ENCODE measurements around the gene TRAPPC2L. TPM values are rescaled to one million over a fixed set of nuclear protein-coding genes. Genes with fewer than 3 reads are reported as not detected.
"Not testable (repeated sequence)": the region's sequence is repeated elsewhere in the genome, so short reads cannot be mapped to it uniquely, and the experiment has no call there.

The TRAPPC2L gene
- total RNA-seq, 1 donor from 2014 or later, result 43.9 TPM

- H3K27ac ChIP-seq, result peak overlapping the region; percentile 51
- peaks cover 4% of the 10 kb centered on the region for H3K4me1 ChIP-seq
- no peak for TF ChIP-seq CTCF (IDR thresholded peaks at IDR 0.05)
- no peaks in the 10 kb centered on the region for H3K27me3 ChIP-seq
- H3K4me3 ChIP-seq, result no peak overlapping the region
- DNase-seq (no peak), ATAC-seq (no peak)
- intact Hi-C loops (cut with DNase I), result no loop called here
- peaks cover 6% of the 10 kb centered on the region for H3K36me3 ChIP-seq
- H3K9me3 ChIP-seq, result no peaks in the 10 kb centered on the region
Measured at GRCh38 chr16:88888461-88889387, 31.8 kb downstream of the TRAPPC2L start.

GRCh38 chr16:88889702-88890352, 32.9 kb downstream of the TRAPPC2L start:
- H3K27ac ChIP-seq; H3K9me3 ChIP-seq; H3K4me1 ChIP-seq; intact Hi-C loops (cut with DNase I); ATAC-seq; H3K4me3 ChIP-seq; DNase-seq; H3K27me3 ChIP-seq; H3K36me3 ChIP-seq: not testable (repeated sequence)

GRCh38 chr16:88891083-88891482, 34.2 kb downstream of the TRAPPC2L start:
- Histone ChIP-seq H3K27ac (no peak overlapping the region), H3K9me3 (no peaks in the 10 kb centered on the region), H3K4me1 (peaks cover 1% of the 10 kb centered on the region), H3K36me3 (no peaks in the 10 kb centered on the region), H3K27me3 (no peaks in the 10 kb centered on the region), H3K4me3 (no peak overlapping the region)
- ATAC-seq (no peak), DNase-seq (no peak)
- intact Hi-C loops (cut with DNase I), result no loop called here
- no peak for TF ChIP-seq CTCF (IDR thresholded peaks at IDR 0.05)

GRCh38 chr16:88892065-88892464, 35.1 kb downstream of the TRAPPC2L start:
- DNase-seq (no peak), ATAC-seq (no peak)
- Histone ChIP-seq H3K36me3 (no peaks in the 10 kb centered on the region), H3K4me1 (no peaks in the 10 kb centered on the region), H3K9me3 (no peaks in the 10 kb centered on the region), H3K4me3 (no peak overlapping the region), H3K27ac (no peak overlapping the region), H3K27me3 (no peaks in the 10 kb centered on the region)
- intact Hi-C loops (cut with DNase I), result no loop called here
- no peak for TF ChIP-seq CTCF (IDR thresholded peaks at IDR 0.05)

GRCh38 chr16:88893127-88893968, 36.4 kb downstream of the TRAPPC2L start:
- Histone ChIP-seq H3K4me1 (no peaks in the 10 kb centered on the region), H3K27ac (no peak overlapping the region), H3K27me3 (no peaks in the 10 kb centered on the region), H3K36me3 (no peaks in the 10 kb centered on the region), H3K9me3 (no peaks in the 10 kb centered on the region), H3K4me3 (no peak overlapping the region)
- ATAC-seq (no peak), DNase-seq (no peak)
- no peak for TF ChIP-seq CTCF (IDR thresholded peaks at IDR 0.05)
- intact Hi-C loops (cut with DNase I), result no loop called here

- H3K9me3 ChIP-seq; DNase-seq; intact Hi-C loops (cut with DNase I); H3K36me3 ChIP-seq; H3K27ac ChIP-seq; H3K4me3 ChIP-seq; H3K27me3 ChIP-seq; ATAC-seq; H3K4me1 ChIP-seq: not testable (repeated sequence)
Measured at GRCh38 chr16:88894266-88894665, 37.3 kb downstream of the TRAPPC2L start.

All from upper lobe of right lung (tissue), 1 donor.